Measurements from ENCODE around the gene AKAP8.
"Not testable (repeated sequence)": the region's sequence is repeated elsewhere in the genome, so short reads cannot be mapped to it uniquely, and the experiment has no call there.

The AKAP8 gene

GRCh38 chr19:15403151-15403531, 23.6 kb upstream of the AKAP8 start:
- DNase-seq = no peak

DNA sequence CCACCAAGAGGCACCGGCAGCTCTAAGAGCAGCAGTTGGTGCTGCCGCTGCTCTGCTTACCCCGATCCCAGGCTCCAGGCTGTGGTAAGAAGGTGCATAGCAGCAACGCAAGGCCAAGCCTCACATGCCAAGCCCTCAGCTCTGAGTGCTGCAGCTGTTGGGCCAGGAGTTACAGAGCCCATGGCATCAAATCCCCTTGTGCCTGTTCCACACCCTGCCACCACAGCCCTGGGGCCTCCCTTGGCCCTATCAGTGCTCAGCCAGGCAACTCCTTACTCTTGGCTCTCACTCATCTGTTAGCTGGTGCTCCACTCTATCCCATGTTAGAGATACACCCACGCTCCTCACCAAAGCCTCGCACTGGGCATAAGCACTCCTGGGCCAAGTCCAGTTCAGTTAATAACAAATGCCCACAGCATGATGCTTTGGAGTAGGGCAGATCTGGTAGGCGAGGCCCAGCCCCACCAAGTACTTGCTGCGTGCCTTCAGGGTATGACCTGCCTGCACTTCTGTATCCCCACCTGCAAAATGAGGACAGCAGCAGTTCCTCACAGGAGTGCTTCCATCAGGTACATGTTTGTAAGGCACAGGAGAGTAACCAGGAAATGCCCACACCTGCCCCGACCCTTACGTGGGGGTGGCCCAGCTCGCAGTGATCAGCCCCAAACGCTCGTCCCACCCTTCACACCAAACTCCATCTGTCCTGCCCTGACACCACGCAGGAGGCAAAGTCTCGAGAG, 23.0 kb upstream of the AKAP8 start:
- no peak for DNase-seq

DNA sequence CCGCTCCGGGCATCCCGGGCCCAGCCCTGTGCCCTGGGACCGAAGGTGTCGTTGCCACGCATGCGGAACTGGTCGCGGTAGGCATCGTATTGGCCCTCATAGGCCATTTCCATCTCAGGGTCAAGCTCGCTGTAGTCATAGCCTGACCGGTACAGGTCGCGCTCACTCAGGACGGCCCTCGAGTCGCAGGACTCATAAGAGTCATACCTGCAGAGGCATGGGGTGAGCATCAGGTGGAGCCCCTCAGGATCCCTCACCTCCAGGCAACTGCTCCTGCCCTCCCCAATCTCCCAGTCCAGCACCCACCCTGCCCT, 21.8 kb upstream of the AKAP8 start:
- no peak for DNase-seq

DNA sequence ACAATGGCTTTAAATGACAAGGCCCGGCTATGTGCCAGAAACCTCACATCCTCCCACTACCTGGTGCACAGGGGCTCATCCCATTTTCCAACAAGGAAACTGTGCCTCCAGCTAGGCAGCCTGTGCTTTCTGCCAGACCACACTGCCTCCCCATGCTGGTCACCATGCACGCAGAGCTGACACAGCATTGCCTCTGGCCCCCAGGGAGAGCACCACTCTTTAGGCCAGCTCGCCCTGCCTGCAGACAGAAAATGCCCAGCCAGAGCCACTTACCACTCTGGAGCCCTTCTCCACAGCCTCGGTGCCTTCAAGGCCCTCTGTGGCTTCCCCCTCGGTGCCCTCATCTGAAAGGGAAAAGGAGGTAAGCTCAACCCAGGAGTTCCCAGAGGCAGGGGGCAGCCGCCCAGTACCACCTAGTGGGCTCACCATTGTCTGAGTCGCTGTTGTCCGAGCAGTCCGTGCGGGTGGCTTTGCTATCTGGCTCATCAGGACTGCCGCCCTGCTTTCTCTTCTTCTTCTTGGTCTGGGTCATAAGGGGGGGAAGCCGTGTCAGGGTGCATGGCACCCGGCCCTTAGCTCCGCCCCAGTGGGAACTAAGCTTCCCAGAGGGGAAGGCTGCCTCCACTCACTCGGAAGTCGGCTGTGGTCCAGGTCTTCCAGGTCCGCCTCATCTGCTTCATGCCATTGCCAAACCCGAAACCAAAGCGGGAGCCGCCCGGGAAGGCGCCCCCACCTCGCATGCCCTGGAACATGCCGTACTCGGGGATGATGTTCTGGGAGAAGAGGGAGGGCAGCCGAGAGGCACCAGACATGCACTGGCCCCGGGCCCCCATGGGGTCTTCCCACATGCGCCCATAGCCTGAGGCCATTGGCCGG, 21.2 kb upstream of the AKAP8 start:
- DNase-seq = no peak

DNA sequence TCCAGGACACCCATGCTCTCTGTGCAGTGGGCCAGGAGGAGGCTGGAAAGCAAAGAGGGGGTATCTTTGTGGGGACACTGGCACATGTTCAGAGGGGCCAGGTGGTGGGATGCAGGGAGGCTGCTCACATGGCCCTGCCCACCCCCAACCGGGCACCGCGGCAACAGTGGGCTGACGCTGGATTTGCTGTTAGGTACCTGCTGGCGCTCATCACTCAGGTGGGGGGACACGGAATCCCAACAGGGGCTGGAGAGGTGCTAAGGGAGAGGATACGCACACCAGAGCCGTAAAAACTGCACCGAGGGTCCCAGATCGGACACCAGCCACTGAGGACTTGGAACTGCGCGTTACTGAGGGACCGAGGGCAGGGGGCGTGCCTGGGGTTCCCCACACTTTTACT, 20.0 kb upstream of the AKAP8 start:
- no peak for DNase-seq

- DNase-seq = no peak
These were observed 19.6 kb upstream of the AKAP8 start for GRCh38 chr19:15399234-15399515.

GRCh38 chr19:15398501-15399233, 19.1 kb upstream of the AKAP8 start:
- no peak for DNase-seq

GRCh38 chr19:15397782-15398181, 18.2 kb upstream of the AKAP8 start:
- DNase-seq = no peak

- no peak for DNase-seq
These were observed 17.6 kb upstream of the AKAP8 start for GRCh38 chr19:15397236-15397635.

- DNase-seq = no peak
These were observed 16.8 kb upstream of the AKAP8 start for GRCh38 chr19:15396436-15396835.

DNA sequence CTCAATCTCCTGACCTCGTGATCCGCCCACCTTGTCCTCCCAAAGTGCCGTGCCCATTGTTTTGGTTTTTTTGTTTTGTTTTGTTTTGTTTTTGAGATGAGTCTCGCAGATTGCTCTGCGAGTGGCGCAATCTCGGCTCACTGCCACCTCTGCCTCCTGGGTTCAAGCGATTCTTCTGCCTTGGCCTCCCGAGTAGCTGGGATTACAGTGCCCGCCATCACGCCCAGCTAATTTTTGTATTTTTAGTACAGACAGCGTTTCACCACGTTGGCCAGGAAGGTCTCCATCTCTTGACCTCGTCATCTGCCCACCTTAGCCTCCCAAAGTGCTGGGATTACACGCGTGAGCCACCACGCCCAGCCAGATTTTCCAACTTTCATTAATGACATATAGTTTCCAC, 15.7 kb upstream of the AKAP8 start:
- not testable (repeated sequence) for DNase-seq

- DNase-seq = no peak
These were observed 14.8 kb upstream of the AKAP8 start for GRCh38 chr19:15394426-15394825.

- DNase-seq = no peak
These were observed 14.4 kb upstream of the AKAP8 start for GRCh38 chr19:15393963-15394362.

DNA sequence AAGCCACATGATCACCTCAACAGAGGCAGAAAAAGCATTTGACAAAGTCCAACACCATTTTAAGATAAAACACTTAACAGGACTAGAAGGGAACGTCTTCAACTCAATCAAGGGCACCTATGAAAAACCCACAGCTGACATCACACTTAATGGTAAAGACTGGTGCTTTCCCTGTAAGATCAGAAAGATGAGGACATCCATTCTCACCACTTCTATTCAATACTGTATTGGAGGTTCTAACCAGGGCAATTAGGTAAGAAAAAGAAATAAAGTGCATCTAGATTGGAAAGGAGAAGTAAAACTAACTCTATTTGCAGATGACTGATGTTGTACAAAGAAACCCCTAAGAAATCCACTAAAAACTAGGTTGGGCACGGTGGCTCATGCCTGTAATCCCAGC, 11.2 kb upstream of the AKAP8 start:
- DNase-seq = no peak

- no peak for DNase-seq
These were observed 2.3 kb upstream of the AKAP8 start for GRCh38 chr19:15381864-15382263.

DNA sequence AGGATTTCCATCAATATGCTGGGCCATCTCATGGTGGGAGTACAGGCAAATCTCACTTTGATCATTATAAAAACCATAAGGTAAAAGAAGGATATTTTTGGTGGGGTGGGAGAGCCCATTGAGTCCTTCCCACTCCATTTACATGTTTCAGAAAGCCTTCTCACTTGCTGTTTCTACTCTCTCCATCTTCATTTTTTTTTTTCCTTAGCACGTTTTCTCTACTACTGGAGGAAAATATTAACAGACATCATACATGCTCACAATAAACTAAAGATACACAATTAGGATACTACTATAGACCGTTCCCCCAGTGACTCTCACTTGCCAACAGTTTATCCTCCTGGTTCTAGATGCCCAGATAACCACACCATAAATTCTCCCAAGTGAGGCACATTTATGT, 1.8 kb upstream of the AKAP8 start:
- no peak for DNase-seq

- peak; percentile 35 for DNase-seq
These were observed 536 bp upstream of the AKAP8 start for GRCh38 chr19:15379999-15380647.

DNA sequence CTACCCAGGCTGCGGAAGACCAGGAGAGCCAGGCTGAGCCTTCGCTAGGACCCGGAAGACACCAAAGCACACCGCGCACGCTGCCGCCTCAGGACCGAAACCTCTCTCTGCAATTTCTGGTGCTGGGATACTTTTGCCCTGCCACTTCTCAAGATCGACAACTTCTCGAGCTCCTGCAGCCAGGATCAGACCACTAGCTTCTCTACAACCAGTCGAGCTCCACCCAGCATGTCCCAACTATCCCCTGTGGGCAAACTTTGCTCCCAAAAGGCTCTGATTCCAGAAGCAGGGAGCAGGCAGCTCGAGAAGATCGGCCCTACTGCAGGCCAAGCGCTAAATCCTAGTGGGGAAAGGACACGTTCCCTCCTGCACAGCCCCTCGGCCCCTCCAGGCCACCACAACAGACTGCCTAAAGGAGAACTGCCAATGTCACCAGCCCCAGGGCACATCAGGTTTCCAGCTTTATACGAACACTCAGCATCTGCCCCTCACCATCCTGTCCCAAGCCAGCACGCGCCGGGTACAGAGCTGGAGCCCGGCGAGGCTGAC, 979 bp downstream of the AKAP8 start:
- peak; percentile 22 for DNase-seq

- DNase-seq = no peak
These were observed 4.7 kb downstream of the AKAP8 start for GRCh38 chr19:15374796-15375440.

GRCh38 chr19:15374105-15374651, 5.4 kb downstream of the AKAP8 start:
- DNase-seq = no peak

GRCh38 chr19:15373644-15374043, 5.9 kb downstream of the AKAP8 start:
- DNase-seq = no peak

DNA sequence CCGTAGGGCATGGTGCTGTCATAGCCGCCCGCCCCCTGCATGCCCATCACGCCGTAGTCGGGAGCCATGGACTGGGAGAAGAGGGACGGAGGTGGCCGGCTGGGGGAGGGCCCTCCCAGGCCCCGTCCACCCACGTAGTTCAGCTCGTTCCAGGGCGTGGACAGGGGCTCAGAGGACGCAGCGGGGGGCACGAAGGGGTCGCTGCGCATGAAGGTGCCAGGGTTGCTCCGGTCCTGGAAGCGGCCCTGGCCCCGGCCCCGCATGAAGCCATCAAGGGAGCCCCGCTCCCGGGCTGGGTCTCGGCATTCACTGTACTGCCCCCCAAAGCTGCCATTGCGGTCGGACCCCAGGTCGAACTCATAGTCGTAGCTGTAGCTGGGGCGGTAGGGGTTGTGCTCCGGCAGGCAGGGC, 6.7 kb downstream of the AKAP8 start:
- no peak for DNase-seq

Measured in DMS79 (cell line).